GM12873 (cell line): ENCODE measurements around the gene PTPRK.

Source experiments
- TF ChIP-seq, protein P1 (sequence below): IDR thresholded peaks from 2 replicates; pipeline ENCODE4 v1.5.1; 2012; ENCODE audit warnings: low read depth, mild to moderate bottlenecking, moderate library complexity, low read length, control low read depth; ENCODE audit not compliant: insufficient read depth; ENCODE audit errors: missing control alignments

Gene PTPRK

DNA sequence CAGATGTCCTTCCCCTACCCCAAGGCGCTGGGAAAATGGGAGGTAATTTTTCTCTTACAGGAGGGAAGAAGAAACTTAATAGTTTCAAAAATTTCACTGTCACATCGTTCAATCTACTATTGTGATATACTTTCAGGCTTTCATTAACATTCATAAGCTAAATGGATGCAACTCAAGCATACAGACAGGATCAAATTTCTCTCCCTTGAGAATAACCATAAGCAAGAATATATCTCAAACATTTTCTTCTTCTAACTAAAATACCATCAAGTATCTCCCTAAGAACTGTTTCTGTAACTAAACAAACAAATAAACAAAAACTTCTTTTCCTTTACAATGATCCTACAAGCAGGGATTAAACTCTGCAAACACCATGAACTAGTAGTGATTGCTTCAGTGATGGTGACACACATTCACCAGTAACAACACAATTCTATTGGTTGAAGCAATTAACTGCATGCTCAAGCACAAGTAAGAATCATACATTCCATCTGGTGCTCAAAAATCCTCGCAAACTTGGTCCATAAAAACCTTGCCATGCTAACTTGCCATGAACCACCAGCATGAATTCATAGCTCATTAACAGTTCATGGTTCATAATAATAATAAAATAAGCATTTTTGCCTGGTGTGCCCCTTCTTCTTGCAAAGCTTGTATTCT lies 183.8 kb downstream of the PTPRK start:
- TF ChIP-seq, protein P1, sequence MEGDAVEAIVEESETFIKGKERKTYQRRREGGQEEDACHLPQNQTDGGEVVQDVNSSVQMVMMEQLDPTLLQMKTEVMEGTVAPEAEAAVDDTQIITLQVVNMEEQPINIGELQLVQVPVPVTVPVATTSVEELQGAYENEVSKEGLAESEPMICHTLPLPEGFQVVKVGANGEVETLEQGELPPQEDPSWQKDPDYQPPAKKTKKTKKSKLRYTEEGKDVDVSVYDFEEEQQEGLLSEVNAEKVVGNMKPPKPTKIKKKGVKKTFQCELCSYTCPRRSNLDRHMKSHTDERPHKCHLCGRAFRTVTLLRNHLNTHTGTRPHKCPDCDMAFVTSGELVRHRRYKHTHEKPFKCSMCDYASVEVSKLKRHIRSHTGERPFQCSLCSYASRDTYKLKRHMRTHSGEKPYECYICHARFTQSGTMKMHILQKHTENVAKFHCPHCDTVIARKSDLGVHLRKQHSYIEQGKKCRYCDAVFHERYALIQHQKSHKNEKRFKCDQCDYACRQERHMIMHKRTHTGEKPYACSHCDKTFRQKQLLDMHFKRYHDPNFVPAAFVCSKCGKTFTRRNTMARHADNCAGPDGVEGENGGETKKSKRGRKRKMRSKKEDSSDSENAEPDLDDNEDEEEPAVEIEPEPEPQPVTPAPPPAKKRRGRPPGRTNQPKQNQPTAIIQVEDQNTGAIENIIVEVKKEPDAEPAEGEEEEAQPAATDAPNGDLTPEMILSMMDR = no peak

DNA sequence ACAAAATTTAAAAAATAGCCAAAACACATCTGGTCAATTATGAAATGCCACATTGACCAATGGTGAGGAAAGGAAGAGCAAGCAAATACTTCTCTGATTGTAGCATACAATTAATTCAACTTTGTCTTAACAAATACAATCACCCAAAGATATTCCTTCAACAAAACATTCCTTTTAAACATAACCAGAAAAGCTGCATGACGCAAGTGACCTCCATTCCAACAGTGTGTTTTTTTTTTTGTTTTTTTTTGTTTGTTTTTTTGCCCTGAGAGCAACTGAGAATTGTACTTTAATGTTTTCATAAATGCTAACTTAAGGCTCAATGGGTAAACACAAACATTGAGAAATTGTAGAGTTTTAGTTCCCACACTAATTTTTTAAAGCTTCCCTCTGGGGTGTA lies 184.4 kb downstream of the PTPRK start:
- TF ChIP-seq, protein P1 = no peak

DNA sequence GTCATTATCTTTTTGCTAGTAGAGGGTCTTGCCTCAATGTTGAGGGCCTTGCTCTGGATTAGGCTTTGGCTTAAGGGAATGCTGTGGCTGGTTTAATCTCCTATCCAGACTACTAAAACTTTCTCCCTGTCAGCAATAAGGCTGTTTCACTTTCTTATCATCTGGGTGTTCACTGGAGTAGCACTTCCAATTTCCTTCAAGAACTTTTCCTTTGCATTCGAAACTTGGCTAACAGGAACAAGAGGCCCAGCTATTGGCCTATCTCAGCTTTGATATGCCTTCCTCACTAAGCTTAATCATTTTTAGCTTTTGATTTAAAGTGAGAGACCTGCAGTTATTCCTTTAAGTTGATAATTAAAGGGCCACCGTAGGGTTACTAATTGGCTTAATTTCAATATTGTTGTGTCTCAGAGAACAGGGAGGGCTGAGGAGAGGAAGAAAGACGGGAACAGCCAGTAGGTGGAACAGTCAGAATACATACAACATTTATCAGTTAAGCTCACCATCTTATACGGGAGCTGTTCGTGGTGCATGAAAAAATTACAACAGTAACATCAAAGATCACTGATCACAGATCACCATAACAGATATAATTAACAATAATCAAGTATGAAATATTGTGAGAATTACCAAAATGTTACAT lies 186.7 kb downstream of the PTPRK start:
- TF ChIP-seq, protein P1 = no peak

GRCh38 chr6:128327890-128328289 lies 192.5 kb downstream of the PTPRK start:
- TF ChIP-seq, protein P1 = peak; percentile 76

- TF ChIP-seq, protein P1 = no peak
Measured at GRCh38 chr6:128323011-128323410, 197.4 kb downstream of the PTPRK start.

DNA sequence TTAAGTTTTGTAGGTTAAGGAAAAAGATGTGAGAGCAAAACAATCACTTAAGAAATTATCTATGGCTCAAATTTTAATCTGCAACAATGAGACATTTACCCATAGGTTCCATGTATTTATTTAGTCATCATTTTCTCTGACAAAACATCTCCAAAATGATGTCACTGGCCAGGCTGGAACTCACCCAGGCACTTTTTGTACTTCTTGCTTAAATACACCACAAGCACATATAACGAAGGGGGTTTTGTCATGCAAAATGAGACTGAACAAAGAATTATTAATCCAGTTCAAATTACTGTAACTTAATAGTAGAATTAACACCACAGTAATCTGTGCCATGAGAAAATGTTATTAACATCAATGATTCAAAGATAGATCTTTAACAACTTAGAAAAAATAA lies 200.5 kb downstream of the PTPRK start:
- TF ChIP-seq, protein P1 = no peak

DNA sequence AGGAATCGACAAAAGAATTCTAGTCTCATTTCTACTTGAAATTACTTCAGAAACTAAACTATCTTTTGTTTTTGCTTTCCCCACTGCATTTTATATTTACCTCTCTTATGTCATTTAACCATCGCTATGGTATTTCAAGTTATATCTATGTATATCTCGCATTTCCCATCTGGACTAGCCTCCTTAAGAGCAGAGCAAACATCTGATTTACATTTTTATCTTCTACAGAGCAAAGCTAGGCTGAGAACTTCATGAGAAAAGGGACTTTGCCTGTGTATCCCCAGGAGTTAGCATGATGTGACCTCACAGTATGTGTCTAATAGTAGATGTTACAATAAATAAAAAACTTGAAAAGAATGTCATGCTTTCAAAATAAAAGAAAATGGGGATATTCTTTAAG lies 201.2 kb downstream of the PTPRK start:
- TF ChIP-seq, protein P1 = no peak
